ENCODE results near the gene ERGIC1. TPM values are rescaled to one million over a fixed set of nuclear protein-coding genes. Genes with fewer than 3 reads are reported as not detected.

The ERGIC1 gene
- total RNA-seq, 1 donor from 2014 or later, result 99.1 TPM

DNA sequence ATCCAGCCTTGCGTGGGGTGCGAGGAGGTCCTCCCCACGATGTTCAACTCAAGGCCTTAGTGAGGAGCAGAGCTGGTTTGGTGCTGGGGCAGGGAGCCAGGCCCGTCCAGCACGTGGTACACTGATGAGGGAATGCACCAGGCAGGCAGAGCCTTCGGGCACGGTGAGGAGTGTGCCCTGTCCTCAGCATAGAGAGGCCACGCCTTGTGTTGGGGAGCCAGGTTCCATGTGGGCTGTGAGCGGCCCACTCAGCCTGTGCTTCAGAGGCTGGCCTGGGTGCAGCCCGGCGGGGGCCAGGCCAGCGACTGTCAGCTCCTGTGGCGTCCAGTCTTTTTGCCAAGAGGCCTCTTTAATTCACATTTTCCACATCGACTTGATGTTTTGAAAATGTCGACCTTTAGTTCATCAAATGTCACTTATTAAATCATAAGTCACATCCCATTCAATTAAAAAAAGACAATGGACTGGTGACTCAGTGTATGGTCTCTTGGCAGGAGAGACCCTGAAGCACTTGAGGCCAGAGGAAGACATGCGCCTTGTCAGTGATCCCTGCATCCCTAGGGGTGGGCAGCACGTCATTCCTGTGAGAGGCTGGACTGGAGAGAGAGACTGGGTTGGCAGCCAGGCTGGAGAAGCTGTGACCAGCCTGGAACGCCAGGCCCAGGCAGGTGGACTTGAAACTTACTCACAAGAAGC, 21.7 kb downstream of the ERGIC1 start:
- H3K4me3 ChIP-seq (ENCODE audit: low read depth, low read length), result no peak overlapping the region
- DNase-seq (ENCODE audit: low read depth), result no peak
- TF ChIP-seq, protein P1, sequence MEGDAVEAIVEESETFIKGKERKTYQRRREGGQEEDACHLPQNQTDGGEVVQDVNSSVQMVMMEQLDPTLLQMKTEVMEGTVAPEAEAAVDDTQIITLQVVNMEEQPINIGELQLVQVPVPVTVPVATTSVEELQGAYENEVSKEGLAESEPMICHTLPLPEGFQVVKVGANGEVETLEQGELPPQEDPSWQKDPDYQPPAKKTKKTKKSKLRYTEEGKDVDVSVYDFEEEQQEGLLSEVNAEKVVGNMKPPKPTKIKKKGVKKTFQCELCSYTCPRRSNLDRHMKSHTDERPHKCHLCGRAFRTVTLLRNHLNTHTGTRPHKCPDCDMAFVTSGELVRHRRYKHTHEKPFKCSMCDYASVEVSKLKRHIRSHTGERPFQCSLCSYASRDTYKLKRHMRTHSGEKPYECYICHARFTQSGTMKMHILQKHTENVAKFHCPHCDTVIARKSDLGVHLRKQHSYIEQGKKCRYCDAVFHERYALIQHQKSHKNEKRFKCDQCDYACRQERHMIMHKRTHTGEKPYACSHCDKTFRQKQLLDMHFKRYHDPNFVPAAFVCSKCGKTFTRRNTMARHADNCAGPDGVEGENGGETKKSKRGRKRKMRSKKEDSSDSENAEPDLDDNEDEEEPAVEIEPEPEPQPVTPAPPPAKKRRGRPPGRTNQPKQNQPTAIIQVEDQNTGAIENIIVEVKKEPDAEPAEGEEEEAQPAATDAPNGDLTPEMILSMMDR (conservative IDR thresholded peaks at IDR 0.05; ENCODE audit: low read depth, low read length), result no peak

DNA sequence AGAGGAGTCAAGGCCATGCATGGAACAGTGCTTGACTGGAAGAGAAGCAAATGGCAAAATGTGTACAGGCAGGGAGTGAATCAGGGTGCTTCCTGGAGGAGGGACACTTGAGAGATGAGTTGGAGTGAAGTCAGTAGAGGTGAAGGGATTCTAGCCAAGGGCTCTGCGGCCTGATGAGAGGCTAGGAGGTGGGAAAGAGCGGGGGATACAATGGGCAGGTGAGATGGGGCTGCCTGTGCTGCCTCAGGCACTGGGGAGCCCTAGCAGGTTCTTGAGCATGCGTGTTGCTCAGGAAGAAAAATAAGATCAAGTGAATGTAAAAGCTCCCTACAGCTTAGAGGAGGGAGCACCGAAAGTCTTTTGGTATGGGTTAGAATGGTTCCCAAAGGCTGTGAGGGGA, 22.3 kb downstream of the ERGIC1 start:
- DNase-seq (ENCODE audit: low read depth), result no peak
- H3K4me3 ChIP-seq (ENCODE audit: low read depth, low read length), result no peak overlapping the region
- TF ChIP-seq, protein P1 (conservative IDR thresholded peaks at IDR 0.05; ENCODE audit: low read depth, low read length), result no peak

DNA sequence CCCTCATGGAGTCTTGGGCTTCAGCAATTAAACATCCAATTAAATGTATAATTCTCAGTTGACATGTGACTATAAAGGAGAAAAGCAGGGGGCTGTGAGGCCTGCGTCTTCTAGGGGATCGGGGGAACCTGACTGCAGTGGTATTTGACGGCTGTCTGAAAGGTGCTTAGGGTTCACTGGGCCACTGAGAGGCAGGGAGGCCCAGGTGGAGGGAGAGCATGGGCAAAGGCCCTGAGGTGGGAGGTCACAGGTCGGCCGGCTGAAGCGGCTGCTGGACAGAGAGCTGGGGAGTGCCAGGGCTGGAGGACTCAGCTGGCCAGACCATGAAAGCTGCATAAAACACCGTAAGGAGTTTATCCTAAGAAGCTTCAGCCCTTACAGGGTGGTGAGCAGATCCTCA, 23.9 kb downstream of the ERGIC1 start:
- TF ChIP-seq, protein P1 (conservative IDR thresholded peaks at IDR 0.05; ENCODE audit: low read depth, low read length), result no peak
- no peak for DNase-seq (ENCODE audit: low read depth)

DNA sequence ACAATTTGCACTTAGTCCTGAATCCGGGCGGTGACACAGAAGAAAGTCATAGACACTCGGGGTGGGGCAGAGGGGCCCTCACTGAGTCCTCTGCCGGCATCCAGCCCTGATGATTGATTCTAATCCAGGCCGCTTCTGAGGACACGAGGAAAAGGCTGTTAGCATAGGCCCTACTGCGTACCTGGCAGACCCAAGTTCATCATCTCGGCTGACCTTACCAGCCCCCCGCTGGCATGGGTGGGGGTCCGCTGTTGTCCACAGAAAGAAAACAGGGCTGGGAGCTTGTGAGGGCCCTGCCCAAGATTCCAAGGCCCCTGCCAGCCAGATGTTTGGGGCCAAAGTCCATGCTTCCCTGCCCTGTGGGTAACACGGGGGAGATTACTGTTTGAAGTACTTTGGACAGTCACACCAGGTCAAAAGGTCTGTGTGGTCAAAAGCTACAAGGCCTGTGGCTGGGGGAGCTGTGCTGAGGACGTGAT, 24.5 kb downstream of the ERGIC1 start:
- DNase-seq (ENCODE audit: low read depth), result no peak
- H3K4me3 ChIP-seq (ENCODE audit: low read depth, low read length), result no peak overlapping the region
- TF ChIP-seq, protein P1 (conservative IDR thresholded peaks at IDR 0.05; ENCODE audit: low read depth, low read length), result no peak

More for the DNA sequence above, 23.9 kb downstream of the ERGIC1 start:
- no peak overlapping the region for H3K4me3 ChIP-seq (ENCODE audit: low read depth, low read length)

DNA sequence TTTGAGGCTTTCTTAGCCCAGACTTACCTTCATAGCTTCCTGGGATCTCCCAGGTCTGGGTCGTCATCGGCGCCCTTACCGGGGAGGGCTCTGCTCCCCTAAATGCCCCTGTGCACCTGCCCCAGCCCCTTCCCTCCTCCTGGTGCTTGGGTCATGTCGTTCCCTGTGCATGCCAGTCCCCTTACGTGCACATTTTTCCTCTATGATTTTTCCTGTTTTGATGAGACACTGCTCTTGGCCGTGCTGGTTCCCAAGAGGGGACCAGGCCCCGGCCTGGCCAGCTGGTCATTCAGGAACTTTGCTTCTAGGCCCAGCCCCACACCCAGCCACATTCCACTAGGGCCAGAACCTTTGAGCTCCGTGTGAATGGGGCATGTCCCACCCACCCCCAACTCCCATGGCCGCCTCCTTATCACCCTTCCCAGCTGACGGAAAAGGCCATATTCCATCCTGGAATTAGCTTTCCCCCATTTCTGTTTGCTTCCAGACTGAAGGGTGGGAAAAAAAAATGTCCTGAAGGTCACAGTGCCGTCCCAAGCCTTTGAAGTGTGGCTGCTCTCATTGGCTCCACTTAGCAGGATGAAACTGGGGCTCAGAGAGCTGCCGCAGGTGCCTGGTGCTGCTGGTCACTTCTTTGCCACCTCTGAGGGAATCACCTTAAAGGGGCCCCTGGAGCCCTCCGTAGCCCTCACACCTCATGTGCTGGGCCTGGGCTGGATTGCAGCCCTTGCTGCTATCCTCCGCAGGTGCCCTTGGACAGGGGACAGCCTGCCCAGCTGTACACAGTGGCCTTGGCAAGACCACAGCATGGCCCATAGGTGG, 25.1 kb downstream of the ERGIC1 start:
- no peak overlapping the region for H3K4me3 ChIP-seq (ENCODE audit: low read depth, low read length)
- TF ChIP-seq, protein P1 (conservative IDR thresholded peaks at IDR 0.05; ENCODE audit: low read depth, low read length), result no peak
- DNase-seq (ENCODE audit: low read depth), result no peak

DNA sequence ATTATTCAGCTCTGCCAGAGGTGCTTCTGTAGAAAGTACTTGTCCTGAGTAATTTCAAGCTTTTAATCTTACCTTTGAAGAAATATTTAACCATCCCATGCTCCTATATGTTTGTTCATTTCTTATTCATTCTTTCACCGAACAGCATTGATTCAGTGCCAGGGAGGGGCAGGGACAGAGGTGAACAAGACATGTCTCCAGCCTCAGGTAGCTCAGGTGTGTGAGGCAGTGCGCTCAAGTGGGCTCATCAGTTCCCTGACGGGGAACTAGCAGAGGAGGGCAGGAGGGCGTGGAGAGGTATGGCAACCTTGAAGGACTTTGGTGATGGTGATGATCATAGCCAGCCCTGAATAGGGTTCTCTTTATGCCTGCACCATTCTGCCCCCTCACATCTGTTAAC, 25.9 kb downstream of the ERGIC1 start:
- TF ChIP-seq, protein P1 (conservative IDR thresholded peaks at IDR 0.05; ENCODE audit: low read depth, low read length), result no peak
- DNase-seq (ENCODE audit: low read depth), result no peak
- no peak overlapping the region for H3K4me3 ChIP-seq (ENCODE audit: low read depth, low read length)
